Stimulated activated naive CD8-positive, alpha-beta T cell treated with anti-CD3 and anti-CD28 coated beads, Interleukin-15, amount 100 ng/mL, for 72 hours (primary cell): Measurements from ENCODE around the gene ZNF710.

ENCODE experiments used
- ATAC-seq: fragments of 150-1000 bp; cut with Tn5 transposase; 2 replicates; pipeline ENCODE4 v1.10.0; 2021; ENCODE audit warnings: mild to moderate bottlenecking, moderate library complexity
- DNase-seq, 2 donors: peaks; one replicate each; pipeline ENCODE4 v3.0.0; 2021 to 2022
- H3K27ac Mint-ChIP-seq, 2 donors: one replicate each; pipeline ENCODE4 v1.8.0; 2022; ENCODE audit warnings: mild to moderate bottlenecking in 2 of 2, mixed read lengths in 2 of 2, moderate library complexity in 2 of 2
- H3K27me3 Mint-ChIP-seq: one replicate; pipeline ENCODE4 v1.8.0; 2022; ENCODE audit warnings: mixed read lengths
- H3K4me1 Mint-ChIP-seq: one replicate; pipeline ENCODE4 v1.8.0; 2022; ENCODE audit warnings: mild to moderate bottlenecking, mixed read lengths
- H3K4me3 Mint-ChIP-seq, 2 donors: one replicate each; pipeline ENCODE4 v1.8.0; 2022; ENCODE audit warnings: mild to moderate bottlenecking in 2 of 2, mixed read lengths in 2 of 2, moderate library complexity in 1 of 2
- H3K9me3 Mint-ChIP-seq, 2 donors: one replicate each; pipeline ENCODE4 v1.8.0; 2022; ENCODE audit warnings: mixed read lengths in 2 of 2

Gene ZNF710

GRCh38 chr15:89982315-89983055 lies 18.6 kb upstream of the ZNF710 start:
- peaks cover 5 to 20% of the 10 kb centered on the region in 2 donors for H3K9me3 Mint-ChIP-seq
- H3K4me1 Mint-ChIP-seq: no peaks in the 10 kb centered on the region
- DNase-seq (no peak), ATAC-seq (no peak)
- H3K4me3 Mint-ChIP-seq: no peak overlapping the region
- peaks cover 7% of the 10 kb centered on the region for H3K27me3 Mint-ChIP-seq
- H3K27ac Mint-ChIP-seq: no peak overlapping the region

GRCh38 chr15:89984001-89984400 lies 17.1 kb upstream of the ZNF710 start:
- Mint-ChIP-seq H3K27me3 (peaks cover 7% of the 10 kb centered on the region), H3K9me3 (peaks cover 5 to 20% of the 10 kb centered on the region in 2 donors), H3K4me1 (no peaks in the 10 kb centered on the region), H3K4me3 (no peak overlapping the region), H3K27ac (no peak overlapping the region)
- DNase-seq (no peak), ATAC-seq (no peak)

GRCh38 chr15:89984421-89985010 lies 16.6 kb upstream of the ZNF710 start:
- DNase-seq: no peak
- Mint-ChIP-seq H3K9me3 (peaks cover 5 to 20% of the 10 kb centered on the region in 2 donors), H3K27me3 (peaks cover 7% of the 10 kb centered on the region), H3K27ac (no peak overlapping the region), H3K4me3 (no peak overlapping the region), H3K4me1 (no peaks in the 10 kb centered on the region)
- no peak for ATAC-seq

GRCh38 chr15:89985111-89985510 lies 16.0 kb upstream of the ZNF710 start:
- Mint-ChIP-seq H3K27ac (no peak overlapping the region), H3K27me3 (peaks cover 7% of the 10 kb centered on the region)
- no peak for ATAC-seq

GRCh38 chr15:89991312-89991711 lies 9.8 kb upstream of the ZNF710 start:
- Mint-ChIP-seq H3K9me3 (no peaks in the 10 kb centered on the region), H3K4me1 (no peaks in the 10 kb centered on the region), H3K4me3 (no peak overlapping the region), H3K27me3 (no peaks in the 10 kb centered on the region), H3K27ac (no peak overlapping the region)
- ATAC-seq (no peak), DNase-seq (no peak)

More at GRCh38 chr15:89985111-89985510, 16.0 kb upstream of the ZNF710 start:
- H3K9me3 Mint-ChIP-seq: peaks cover 5 to 20% of the 10 kb centered on the region in 2 donors
- H3K4me1 Mint-ChIP-seq: no peaks in the 10 kb centered on the region
- H3K4me3 Mint-ChIP-seq: no peak overlapping the region
- DNase-seq: no peak

- Mint-ChIP-seq H3K27ac (no peak overlapping the region), H3K9me3 (no peaks in the 10 kb centered on the region), H3K4me3 (no peak overlapping the region), H3K27me3 (no peaks in the 10 kb centered on the region), H3K4me1 (no peaks in the 10 kb centered on the region)
- no peak for DNase-seq
- no peak for ATAC-seq
These were observed 7.8 kb upstream of the ZNF710 start for GRCh38 chr15:89993349-89993748.

GRCh38 chr15:89997079-89997478 lies 4.0 kb upstream of the ZNF710 start:
- ATAC-seq (no peak), DNase-seq (no peak)
- Mint-ChIP-seq H3K27ac (peak overlapping the region in 1 of 2 donors; percentile 8), H3K27me3 (no peaks in the 10 kb centered on the region), H3K4me1 (peaks cover 18% of the 10 kb centered on the region), H3K9me3 (no peaks in the 10 kb centered on the region), H3K4me3 (no peak overlapping the region)

- ATAC-seq: no peak
- Mint-ChIP-seq H3K4me1 (peaks cover 28% of the 10 kb centered on the region), H3K9me3 (no peaks in the 10 kb centered on the region), H3K27me3 (no peaks in the 10 kb centered on the region), H3K4me3 (no peak overlapping the region), H3K27ac (no peak overlapping the region)
- no peak for DNase-seq
These were observed 2.9 kb upstream of the ZNF710 start for GRCh38 chr15:89998141-89998661.

GRCh38 chr15:89998923-89999675 lies 2.0 kb upstream of the ZNF710 start:
- no peak overlapping the region for H3K27ac Mint-ChIP-seq
- peaks cover 37% of the 10 kb centered on the region for H3K4me1 Mint-ChIP-seq
- DNase-seq (no peak), ATAC-seq (no peak)
- no peaks in the 10 kb centered on the region for H3K9me3 Mint-ChIP-seq
- H3K27me3 Mint-ChIP-seq: no peaks in the 10 kb centered on the region
- H3K4me3 Mint-ChIP-seq: peak overlapping the region in 1 of 2 donors; percentile 0

GRCh38 chr15:89999676-90000185 lies 1.4 kb upstream of the ZNF710 start:
- DNase-seq (no peak), ATAC-seq (no peak)
- H3K27me3 Mint-ChIP-seq: no peaks in the 10 kb centered on the region
- no peak overlapping the region for H3K27ac Mint-ChIP-seq
- peak overlapping the region; percentile 36 to 58 for H3K4me3 Mint-ChIP-seq
- H3K4me1 Mint-ChIP-seq: peaks cover 43% of the 10 kb centered on the region
- no peaks in the 10 kb centered on the region for H3K9me3 Mint-ChIP-seq

- Mint-ChIP-seq H3K27me3 (no peaks in the 10 kb centered on the region), H3K27ac (peak overlapping the region; percentile 97 to 99), H3K4me3 (peak overlapping the region; percentile 94 to 99), H3K9me3 (no peaks in the 10 kb centered on the region), H3K4me1 (peaks cover 50% of the 10 kb centered on the region)
- no peak for DNase-seq
- ATAC-seq: no peak
These were observed 730 bp upstream of the ZNF710 start for GRCh38 chr15:90000186-90001001.

- peaks cover 64% of the 10 kb centered on the region for H3K4me1 Mint-ChIP-seq
- H3K9me3 Mint-ChIP-seq: no peaks in the 10 kb centered on the region
- ATAC-seq (peak; percentile 75), DNase-seq (peak; percentile 47 to 78)
- no peaks in the 10 kb centered on the region for H3K27me3 Mint-ChIP-seq
- peak overlapping the region; percentile 90 to 95 for H3K27ac Mint-ChIP-seq
- H3K4me3 Mint-ChIP-seq: peak overlapping the region; percentile 91 to 93
These were observed 731 bp downstream of the ZNF710 start for GRCh38 chr15:90001683-90002427.

GRCh38 chr15:90002428-90002844 lies 1.3 kb downstream of the ZNF710 start:
- H3K27ac Mint-ChIP-seq: peak overlapping the region; percentile 90 to 95
- peaks cover 70% of the 10 kb centered on the region for H3K4me1 Mint-ChIP-seq
- H3K27me3 Mint-ChIP-seq: no peaks in the 10 kb centered on the region
- DNase-seq (peak; percentile 43 to 62), ATAC-seq (peak; percentile 68)
- H3K4me3 Mint-ChIP-seq: peak overlapping the region; percentile 91 to 93
- H3K9me3 Mint-ChIP-seq: no peaks in the 10 kb centered on the region

GRCh38 chr15:90003736-90004135 lies 2.6 kb downstream of the ZNF710 start:
- DNase-seq (no peak), ATAC-seq (no peak)
- Mint-ChIP-seq H3K9me3 (no peaks in the 10 kb centered on the region), H3K27ac (peak overlapping the region in 1 of 2 donors; percentile 30), H3K27me3 (no peaks in the 10 kb centered on the region), H3K4me3 (peak overlapping the region in 1 of 2 donors; percentile 91), H3K4me1 (peaks cover 79% of the 10 kb centered on the region)
